T-cell (primary cell): Measurements from ENCODE around the gene UBE2E2. TPM values are rescaled to one million over a fixed set of nuclear protein-coding genes. Genes with fewer than 3 reads are reported as not detected.

Experiments
- ATAC-seq, 4 experiments: fragments of 200-7000 bp in 3 of 4; fragments of 150-1000 bp in 1 of 4; cut with Tn5 transposase; replicated peaks in 1 of 4; 1 replicate in 3 of 4; 2 replicates in 1 of 4; pipeline ENCODE4 v1.10.0; 2021; ENCODE audit warnings: moderate library complexity in 3 of 4, mild to moderate bottlenecking in 2 of 4, moderate number of reproducible peaks in 1 of 4
- CTCF ChIA-PET, 2 donors: fragments of 300-600 bp; sonication (Branson Sonifier 250); formaldehyde crosslinking; loops; one replicate each; lab custom pipeline; 2022; ENCODE audit warnings: antibody characterized with exemption in 2 of 2; lab: Charles Lee
- POLR2A ChIA-PET, 2 donors: fragments of 300-600 bp; sonication (Branson Sonifier 250); formaldehyde crosslinking; loops; one replicate each; lab custom pipeline; 2022; ENCODE audit warnings: antibody characterized with exemption in 2 of 2; lab: Charles Lee
- DNase-seq, 35 experiments: peaks; one replicate each; pipeline versions ENCODE4 v3.0.0 to v3.0.0-alpha.2; 2013 to 2023
- H3K27ac ChIP-seq: one replicate; pipeline ENCODE4 v1.5.1; 2013; ENCODE audit warnings: low read length
- H3K27me3 ChIP-seq, 2 experiments: replicated peaks in 1 of 2; 1 replicate in 1 of 2; 2 replicates in 1 of 2; pipeline versions ENCODE4 v1.6.1 to v1.7.0; 2013; ENCODE audit warnings: low read length in 1 of 2, mixed read lengths in 1 of 2; ENCODE audit not compliant: control insufficient read depth in 2 of 2, insufficient read depth in 2 of 2; ENCODE audit errors: extremely low read depth in 1 of 2
- H3K36me3 ChIP-seq, 2 donors: 1 replicate in 1 of 2; 2 replicates in 1 of 2; pipeline versions ENCODE4 v1.6.1 to v1.7.0; 2013; ENCODE audit warnings: low read length in 1 of 2; ENCODE audit not compliant: control insufficient read depth in 2 of 2, insufficient read depth in 1 of 2; ENCODE audit errors: extremely low read depth in 1 of 2
- H3K4me1 ChIP-seq, 2 experiments: 1 replicate in 1 of 2; 2 replicates in 1 of 2; pipeline versions ENCODE4 v1.6.1 to v1.7.0; 2013; ENCODE audit warnings: low read length in 2 of 2, mixed read lengths in 1 of 2; ENCODE audit not compliant: insufficient read depth in 2 of 2, control insufficient read depth in 1 of 2; ENCODE audit errors: extremely low read depth in 1 of 2
- H3K4me3 ChIP-seq, 2 donors: 1 replicate in 1 of 2; 2 replicates in 1 of 2; pipeline versions ENCODE4 v1.5.1 to v1.7.0; 2013; ENCODE audit warnings: mild to moderate bottlenecking in 2 of 2, low read length in 1 of 2, moderate library complexity in 1 of 2; ENCODE audit not compliant: control insufficient read depth in 1 of 2; ENCODE audit errors: extremely low read depth in 1 of 2
- H3K9me3 ChIP-seq: 2 replicates; pipeline ENCODE4 v1.7.0; 2013
- H3K27ac Mint-ChIP-seq, 2 donors: one replicate each; pipeline ENCODE4 v1.8.0; 2020 to 2021; ENCODE audit warnings: mild to moderate bottlenecking in 2 of 2, mixed read lengths in 2 of 2
- H3K27me3 Mint-ChIP-seq, 2 donors: one replicate each; pipeline ENCODE4 v1.8.0; 2021 to 2022; ENCODE audit warnings: mixed read lengths in 2 of 2
- H3K36me3 Mint-ChIP-seq: one replicate; pipeline ENCODE4 v1.8.0; 2021; ENCODE audit warnings: mixed read lengths
- H3K4me1 Mint-ChIP-seq, 3 donors: one replicate each; pipeline ENCODE4 v1.8.0; 2020 to 2022; ENCODE audit warnings: mixed read lengths in 3 of 3, mild to moderate bottlenecking in 1 of 3
- H3K4me3 Mint-ChIP-seq, 3 donors: one replicate each; pipeline ENCODE4 v1.8.0; 2020 to 2022; ENCODE audit warnings: mild to moderate bottlenecking in 3 of 3, mixed read lengths in 3 of 3, moderate library complexity in 3 of 3
- H3K9me3 Mint-ChIP-seq, 3 donors: one replicate each; pipeline ENCODE4 v1.8.0; 2020 to 2022; ENCODE audit warnings: mixed read lengths in 3 of 3
- WGBS: methylation state at CpG from one replicate; pipeline ENCODE4 v1.1.5; 2013; ENCODE audit warnings: missing lambda C conversion rate; ENCODE audit not compliant: insufficient coverage; 5-methylcytosine and 5-hydroxymethylcytosine counted together
- total RNA-seq, 35 experiments: library from RNA in 6 of 35; stranded (reverse) in 6 of 35; fragments of 120-200 nt in 1 of 35; gene quantifications; one replicate each; pipeline versions ENCODE4 v1.2.1 to v1.2.4 and lab custom pipeline; 2013 to 2026

UBE2E2 gene
- total RNA-seq, 5 donors from 2014 or later (not counting 1 experiment from before 2014, with no cell fraction given), result 7.2 to 17.6 (median 7.5) TPM

- peaks cover 0 to 7% of the 10 kb centered on the region in 2 experiments for H3K27me3 ChIP-seq
- ChIA-PET CTCF (no interaction called here), POLR2A (no interaction called here)
- Mint-ChIP-seq H3K27ac (no peak overlapping the region), H3K4me1 (no peaks in the 10 kb centered on the region), H3K4me3 (no peak overlapping the region), H3K27me3 (peaks cover 3 to 5% of the 10 kb centered on the region in 2 donors), H3K36me3 (no peaks in the 10 kb centered on the region), H3K9me3 (peaks cover 5 to 19% (median 10%) of the 10 kb centered on the region in 3 donors)
- H3K4me3 ChIP-seq, result no peak overlapping the region
- WGBS, result 100% methylated on average over 1 of the region's 2 CpGs
- no peaks in the 10 kb centered on the region for H3K9me3 ChIP-seq
- ATAC-seq (no peak), DNase-seq (no peak)
- H3K4me1 ChIP-seq, result no peaks in the 10 kb centered on the region
- no peak overlapping the region for H3K27ac ChIP-seq
- no peaks in the 10 kb centered on the region for H3K36me3 ChIP-seq
These were observed 420.7 kb downstream of the UBE2E2 start for GRCh38 chr3:23623844-23624243.

DNA sequence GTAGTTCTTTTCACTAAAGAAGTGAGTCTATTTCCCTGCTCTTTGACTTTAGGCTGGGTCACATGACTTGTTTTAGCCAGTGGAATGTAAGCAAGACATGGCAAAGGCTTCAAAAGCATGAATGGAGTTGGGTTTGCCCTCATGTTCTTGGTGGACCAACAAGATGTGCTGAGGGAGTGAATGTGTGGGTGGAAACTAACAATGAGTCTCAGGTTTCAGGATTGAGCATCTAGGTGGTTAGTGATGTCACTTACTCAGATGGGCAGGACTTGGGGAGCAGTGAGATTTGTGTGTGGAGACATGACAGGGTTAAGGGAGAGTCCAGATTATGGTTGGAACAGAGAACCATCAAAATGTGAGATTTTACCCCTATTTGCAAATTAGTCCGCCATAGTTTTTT lies 421.2 kb downstream of the UBE2E2 start:
- Mint-ChIP-seq H3K36me3 (no peaks in the 10 kb centered on the region), H3K27ac (no peak overlapping the region), H3K9me3 (peaks cover 5 to 19% (median 10%) of the 10 kb centered on the region in 3 donors), H3K4me3 (no peak overlapping the region), H3K4me1 (no peaks in the 10 kb centered on the region), H3K27me3 (peaks cover 3 to 6% of the 10 kb centered on the region in 2 donors)
- POLR2A ChIA-PET, result no interaction called here
- no peaks in the 10 kb centered on the region for H3K9me3 ChIP-seq
- H3K4me1 ChIP-seq, result no peaks in the 10 kb centered on the region
- CTCF ChIA-PET, result no interaction called here
- ATAC-seq (no peak), DNase-seq (no peak)
- peaks cover 0 to 7% of the 10 kb centered on the region in 2 experiments for H3K27me3 ChIP-seq
- no peak overlapping the region for H3K4me3 ChIP-seq
- H3K36me3 ChIP-seq, result no peaks in the 10 kb centered on the region
- no CpG with 5 or more reads among the region's 1 CpG for WGBS
- no peak overlapping the region for H3K27ac ChIP-seq

DNA sequence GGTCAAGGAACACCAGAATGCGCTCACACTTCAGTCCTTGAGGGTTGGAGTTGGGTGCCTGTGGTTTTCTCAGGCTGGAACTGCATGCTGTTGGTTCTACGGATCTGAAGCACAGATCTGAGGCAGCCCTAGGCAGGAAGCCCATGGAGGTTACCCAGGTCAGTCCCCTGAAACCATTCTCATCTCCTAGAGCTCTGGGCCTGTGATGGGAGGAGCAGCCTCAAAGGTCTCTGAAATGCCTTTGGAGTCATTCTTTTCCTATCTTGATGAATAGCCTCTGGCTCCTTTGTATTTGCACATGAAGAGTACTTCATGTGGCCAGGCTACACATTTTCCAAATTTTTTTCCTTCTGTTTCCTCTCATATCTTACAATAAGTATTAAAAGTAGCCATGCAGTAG lies 423.3 kb downstream of the UBE2E2 start:
- Histone ChIP-seq H3K36me3 (no peaks in the 10 kb centered on the region), H3K4me3 (no peak overlapping the region), H3K4me1 (no peaks in the 10 kb centered on the region), H3K9me3 (no peaks in the 10 kb centered on the region), H3K27ac (no peak overlapping the region), H3K27me3 (peaks cover 0 to 5% of the 10 kb centered on the region in 2 experiments)
- Mint-ChIP-seq H3K27me3 (peaks cover 0 to 6% of the 10 kb centered on the region in 2 donors), H3K36me3 (no peaks in the 10 kb centered on the region), H3K4me3 (no peak overlapping the region), H3K9me3 (peaks cover 5 to 19% (median 10%) of the 10 kb centered on the region in 3 donors), H3K27ac (no peak overlapping the region), H3K4me1 (no peaks in the 10 kb centered on the region)
- POLR2A ChIA-PET, result no interaction called here
- CTCF ChIA-PET, result no interaction called here
- DNase-seq (no peak), ATAC-seq (no peak)
- 33% methylated on average over 1 of the region's 2 CpGs for WGBS

DNA sequence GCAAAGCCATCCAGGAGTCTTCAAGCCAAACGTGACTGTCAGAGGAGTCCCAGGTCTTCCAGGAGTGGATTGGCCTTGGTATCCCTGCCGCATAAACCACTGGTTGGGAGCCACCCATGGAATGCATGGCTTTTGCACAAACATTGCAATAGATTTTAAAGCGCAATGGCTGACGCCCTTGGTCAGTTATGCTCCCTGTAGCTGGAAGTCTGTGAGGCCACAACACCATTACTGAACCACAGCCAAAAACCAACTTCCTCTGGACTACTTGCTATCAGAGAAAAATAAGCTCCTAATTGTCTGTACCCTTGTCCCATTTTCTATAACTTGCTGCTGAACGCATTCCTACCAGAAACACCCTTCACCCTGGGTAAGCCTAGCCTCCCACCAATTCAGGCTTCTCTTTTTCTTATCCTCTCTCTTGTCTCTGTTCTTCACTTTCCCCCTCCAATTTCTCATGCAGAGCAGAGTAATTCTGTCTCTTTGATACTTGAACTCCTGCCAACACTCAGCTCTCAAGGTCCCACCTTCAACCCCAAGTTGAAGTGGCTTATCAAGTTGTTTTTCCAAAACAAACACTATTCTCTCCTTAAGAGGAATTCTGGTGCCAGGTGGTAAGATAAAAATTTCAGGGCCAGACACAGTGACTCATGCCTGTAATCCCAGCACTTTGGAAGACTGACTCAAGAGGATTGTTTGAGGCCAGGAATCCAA lies 426.2 kb downstream of the UBE2E2 start:
- no peak overlapping the region for H3K27ac ChIP-seq
- no peak overlapping the region for H3K4me3 Mint-ChIP-seq
- H3K27ac Mint-ChIP-seq, result no peak overlapping the region
- 87% methylated on average over 5 of the region's 5 CpGs for WGBS
- H3K4me1 ChIP-seq, result no peaks in the 10 kb centered on the region
- peaks cover 0 to 13% (median 8%) of the 10 kb centered on the region in 3 donors for H3K9me3 Mint-ChIP-seq
- no peaks in the 10 kb centered on the region for H3K4me1 Mint-ChIP-seq
- CTCF ChIA-PET, result no interaction called here
- no peaks in the 10 kb centered on the region for H3K27me3 ChIP-seq
- ATAC-seq, result no peak
- no peaks in the 10 kb centered on the region for H3K36me3 ChIP-seq
- no peak for DNase-seq
- H3K4me3 ChIP-seq, result no peak overlapping the region
- H3K36me3 Mint-ChIP-seq, result no peaks in the 10 kb centered on the region
- POLR2A ChIA-PET, result no interaction called here
- H3K9me3 ChIP-seq, result no peaks in the 10 kb centered on the region
- H3K27me3 Mint-ChIP-seq, result peaks cover 0 to 6% of the 10 kb centered on the region in 2 donors

- DNase-seq, result no peak
- WGBS, result no CpG with 5 or more reads among the region's 6 CpGs
- no peak overlapping the region for H3K4me3 Mint-ChIP-seq
- H3K36me3 Mint-ChIP-seq, result no peaks in the 10 kb centered on the region
- H3K27me3 Mint-ChIP-seq, result peaks cover 0 to 6% of the 10 kb centered on the region in 2 donors
- Histone ChIP-seq H3K36me3 (no peaks in the 10 kb centered on the region), H3K4me1 (no peaks in the 10 kb centered on the region), H3K27me3 (no peaks in the 10 kb centered on the region), H3K4me3 (no peak overlapping the region), H3K9me3 (no peaks in the 10 kb centered on the region), H3K27ac (no peak overlapping the region)
- CTCF ChIA-PET, result no interaction called here
- POLR2A ChIA-PET, result no interaction called here
- no peak overlapping the region for H3K27ac Mint-ChIP-seq
- ATAC-seq, result no peak
- no peaks in the 10 kb centered on the region for H3K9me3 Mint-ChIP-seq
- H3K4me1 Mint-ChIP-seq, result no peaks in the 10 kb centered on the region
These were observed 430.3 kb downstream of the UBE2E2 start for GRCh38 chr3:23633261-23633960.

- Histone ChIP-seq H3K27me3 (no peaks in the 10 kb centered on the region), H3K4me3 (no peak overlapping the region), H3K27ac (no peak overlapping the region), H3K9me3 (no peaks in the 10 kb centered on the region), H3K4me1 (no peaks in the 10 kb centered on the region), H3K36me3 (no peaks in the 10 kb centered on the region)
- Mint-ChIP-seq H3K27ac (no peak overlapping the region), H3K4me3 (no peak overlapping the region), H3K9me3 (no peaks in the 10 kb centered on the region), H3K27me3 (no peaks in the 10 kb centered on the region), H3K4me1 (no peaks in the 10 kb centered on the region), H3K36me3 (no peaks in the 10 kb centered on the region)
- 60% methylated on average over 1 of the region's 3 CpGs for WGBS
- ChIA-PET CTCF (no interaction called here), POLR2A (no interaction called here)
- DNase-seq (no peak), ATAC-seq (no peak)
These were observed 434.2 kb downstream of the UBE2E2 start for GRCh38 chr3:23637339-23637738.
